Left renal cortex interstitium (tissue), 4 donors: ENCODE data around the gene FBXL2. TPM values are rescaled to one million over a fixed set of nuclear protein-coding genes. Genes with fewer than 3 reads are reported as not detected.

Experiments
- DNase-seq, 4 donors: peaks; one replicate each; pipeline ENCODE4 v3.0.0-alpha.2; 2013; ENCODE audit warnings: low read depth in 4 of 4, low spot score in 2 of 4, missing footprints in 1 of 4
- polyA plus RNA-seq, 4 donors: library from polyadenylated mRNA; unstranded; fragments of 120-200 nt; gene quantifications; one replicate each; pipeline ENCODE4 v1.2.1, GENCODE V29; 2013; ENCODE audit not compliant: insufficient read length in 4 of 4

FBXL2 gene, protein sequence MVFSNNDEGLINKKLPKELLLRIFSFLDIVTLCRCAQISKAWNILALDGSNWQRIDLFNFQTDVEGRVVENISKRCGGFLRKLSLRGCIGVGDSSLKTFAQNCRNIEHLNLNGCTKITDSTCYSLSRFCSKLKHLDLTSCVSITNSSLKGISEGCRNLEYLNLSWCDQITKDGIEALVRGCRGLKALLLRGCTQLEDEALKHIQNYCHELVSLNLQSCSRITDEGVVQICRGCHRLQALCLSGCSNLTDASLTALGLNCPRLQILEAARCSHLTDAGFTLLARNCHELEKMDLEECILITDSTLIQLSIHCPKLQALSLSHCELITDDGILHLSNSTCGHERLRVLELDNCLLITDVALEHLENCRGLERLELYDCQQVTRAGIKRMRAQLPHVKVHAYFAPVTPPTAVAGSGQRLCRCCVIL
- polyA plus RNA-seq, result 10 to 100 TPM; 26.0 to 33.3 (median 28.5) TPM

DNA sequence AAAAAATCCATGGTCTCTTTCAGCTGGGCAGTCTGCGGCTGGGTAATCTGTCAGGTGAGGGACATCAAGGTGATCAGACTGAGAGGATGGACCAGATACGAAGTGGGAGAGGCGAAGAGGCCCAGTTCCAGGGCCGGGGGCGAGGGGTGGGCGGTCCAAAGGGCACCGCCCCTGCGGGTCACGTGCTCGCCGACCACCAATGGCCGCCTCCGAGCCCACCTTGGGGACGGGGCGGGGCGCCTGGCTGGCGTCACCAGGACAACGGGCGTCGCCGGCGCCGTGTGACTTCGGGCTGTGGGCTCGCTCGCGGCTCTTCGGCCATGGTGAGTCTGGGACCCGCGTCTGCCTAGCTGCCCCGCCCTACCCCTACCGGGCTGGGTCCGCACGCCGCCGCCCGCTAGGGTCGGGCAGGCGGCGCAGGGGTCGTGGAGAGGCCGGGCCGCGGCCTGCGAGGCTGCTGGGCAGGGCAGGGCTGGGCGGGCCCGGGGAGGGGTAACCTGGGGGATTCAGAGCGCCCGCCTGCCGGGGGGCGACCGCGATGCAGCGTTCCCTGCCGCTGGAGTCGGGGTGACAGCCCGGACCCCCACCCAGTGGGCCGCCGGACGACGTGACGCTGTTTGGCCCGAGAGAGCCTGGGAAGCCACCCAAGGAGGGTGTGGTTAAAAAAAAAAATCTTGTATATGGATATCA is at the start of gene FBXL2:
FBXL2 (plus strand) TSS at position 250 of the 690 bp plus-strand sequence; CDS start at position 321, 71 bp downstream.
- peak; percentile 19 to 63 (median 58) for DNase-seq

DNA sequence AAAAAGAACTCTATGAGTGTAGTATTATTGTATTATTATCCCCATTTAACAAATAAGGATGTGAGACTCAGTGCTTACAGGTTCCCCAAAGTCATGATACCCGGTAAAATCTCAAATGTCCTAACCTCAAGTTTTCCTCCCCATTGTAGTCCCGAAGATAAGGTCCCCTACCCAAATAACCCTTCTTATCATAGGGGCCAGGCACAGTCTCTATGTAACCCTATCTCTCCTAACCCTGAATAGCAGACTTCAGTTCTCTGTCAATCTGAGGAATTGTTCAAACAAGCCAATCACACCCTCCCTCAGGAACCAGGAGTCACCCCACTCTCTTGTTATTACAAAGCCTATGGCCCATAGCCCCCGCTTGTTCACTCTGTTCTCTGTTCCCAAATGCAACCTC is 48.2 kb upstream of the FBXL2 start:
- DNase-seq, result no peak

GRCh38 chr3:33229947-33230346 is 47.3 kb upstream of the FBXL2 start:
- DNase-seq, result no peak

DNA sequence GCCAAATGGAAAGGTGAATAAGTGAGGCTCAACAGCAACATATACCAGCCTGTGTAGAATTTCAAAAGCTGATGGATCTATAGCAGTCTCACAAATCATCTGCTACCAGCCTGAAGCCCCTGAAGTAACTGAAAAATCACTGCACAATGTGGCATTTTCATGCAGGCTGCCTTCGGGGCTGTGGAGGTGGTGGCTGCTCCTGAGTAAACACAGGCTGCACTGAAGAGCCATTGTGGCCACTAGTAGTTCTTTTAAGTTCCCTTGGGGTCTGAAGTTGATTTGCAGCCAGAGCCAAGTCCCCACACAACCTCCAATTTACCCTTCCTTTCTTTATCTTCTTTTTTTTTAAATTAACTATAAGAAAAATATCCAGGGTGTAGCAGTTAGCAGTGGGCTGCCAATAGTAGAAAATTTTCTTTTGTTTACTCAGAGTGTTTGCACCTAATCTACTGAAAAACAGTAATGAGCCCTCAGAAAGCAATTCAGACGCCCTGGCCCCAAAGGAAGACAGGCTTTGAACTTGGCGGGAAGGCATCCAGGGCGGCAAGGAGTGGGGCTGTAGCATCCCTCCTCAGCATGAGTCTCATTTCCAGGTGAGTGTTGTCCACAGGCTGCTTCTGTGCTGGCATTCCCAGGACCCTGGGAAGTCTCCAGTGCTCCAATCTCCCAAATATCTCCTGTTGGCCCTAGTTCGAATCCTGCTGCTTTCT is 45.3 kb upstream of the FBXL2 start:
- DNase-seq, result no peak

- no peak for DNase-seq
Observed at GRCh38 chr3:33233884-33234283, 43.4 kb upstream of the FBXL2 start.

DNA sequence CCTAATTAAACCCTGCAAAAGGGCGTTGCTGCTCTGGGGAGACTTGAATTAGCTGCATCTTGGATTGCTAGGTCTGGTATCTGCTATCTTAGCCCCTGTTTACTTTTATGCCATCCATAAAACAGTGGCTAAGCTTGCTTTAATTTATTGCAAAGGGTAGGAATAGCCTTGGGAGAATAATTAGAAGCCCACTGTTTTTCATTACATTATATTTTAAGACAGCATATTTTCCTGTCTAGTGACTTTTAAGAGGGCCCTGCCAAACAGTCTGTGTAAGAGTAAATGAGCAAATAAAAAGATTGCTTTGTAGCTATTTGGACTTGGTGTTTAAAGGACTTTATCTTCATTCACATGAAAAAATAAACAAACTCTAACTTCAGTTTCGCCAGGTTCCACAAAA is 41.2 kb upstream of the FBXL2 start:
- no peak for DNase-seq

GRCh38 chr3:33237439-33237838 is 39.8 kb upstream of the FBXL2 start:
- no peak for DNase-seq

- DNase-seq, result no peak
Observed at GRCh38 chr3:33238923-33239322, 38.3 kb upstream of the FBXL2 start.

DNA sequence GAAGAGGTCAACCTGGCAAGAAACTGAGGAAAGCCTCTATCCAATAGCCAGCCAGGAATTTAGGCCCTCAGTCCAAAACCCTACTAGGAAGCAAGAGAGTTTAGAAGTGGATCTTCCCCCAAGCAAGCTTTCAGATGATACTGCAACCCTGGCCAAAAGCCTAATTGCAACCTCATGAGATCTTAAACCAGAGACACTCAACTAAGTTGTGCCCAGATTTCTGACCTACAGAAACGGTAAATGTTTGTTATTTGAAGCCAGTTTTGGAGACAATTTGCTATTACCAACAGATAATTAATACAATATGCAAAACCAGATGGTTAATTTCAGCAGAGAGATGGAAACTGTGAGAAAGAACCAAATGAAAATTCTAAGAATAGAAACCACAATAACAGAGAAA is 37.0 kb upstream of the FBXL2 start:
- DNase-seq, result no peak

DNA sequence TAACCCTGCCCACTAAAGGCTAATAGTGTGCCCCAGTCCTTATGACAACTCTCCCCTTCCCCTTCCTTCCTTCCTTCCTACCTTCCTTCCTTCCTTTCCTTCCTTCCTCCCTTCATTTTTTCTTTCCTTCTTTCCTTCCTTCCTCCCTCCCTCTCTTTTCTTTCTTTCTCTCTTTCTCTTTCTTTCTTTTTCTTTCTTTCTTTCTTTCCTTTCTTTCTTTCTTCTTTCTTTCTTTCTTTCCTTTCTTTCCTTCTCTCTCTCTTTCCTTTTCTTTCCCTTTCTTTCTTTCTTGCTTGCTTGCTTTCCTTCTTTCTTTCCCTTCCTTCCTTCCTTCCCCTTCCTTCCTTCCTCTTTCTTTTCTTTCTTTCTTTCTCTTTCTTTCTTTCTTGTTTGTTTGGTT is 30.5 kb upstream of the FBXL2 start:
- no peak for DNase-seq

GRCh38 chr3:33250712-33251111 is 26.5 kb upstream of the FBXL2 start:
- no peak for DNase-seq

GRCh38 chr3:33256249-33256648 is 21.0 kb upstream of the FBXL2 start:
- no peak for DNase-seq

DNA sequence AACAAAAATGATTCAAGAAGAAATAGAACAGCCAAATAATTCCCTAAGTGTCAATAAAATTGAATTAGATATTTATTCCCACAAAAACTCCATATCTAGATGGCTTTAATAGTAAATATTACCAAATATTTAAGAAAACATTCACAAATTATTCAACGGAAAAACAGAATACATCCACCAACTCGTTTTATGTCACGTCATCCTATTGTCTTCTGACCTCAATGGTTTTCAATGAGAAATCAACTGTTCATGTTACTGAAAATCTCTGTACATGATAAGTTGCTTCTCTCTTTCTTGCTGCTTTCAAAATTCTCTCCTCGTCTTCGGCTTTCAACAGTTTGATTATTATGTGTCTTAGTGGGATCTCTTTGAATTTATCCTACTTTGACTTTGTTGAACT is 17.1 kb upstream of the FBXL2 start:
- no peak for DNase-seq

GRCh38 chr3:33269385-33269784 is 7.9 kb upstream of the FBXL2 start:
- no peak for DNase-seq

DNA sequence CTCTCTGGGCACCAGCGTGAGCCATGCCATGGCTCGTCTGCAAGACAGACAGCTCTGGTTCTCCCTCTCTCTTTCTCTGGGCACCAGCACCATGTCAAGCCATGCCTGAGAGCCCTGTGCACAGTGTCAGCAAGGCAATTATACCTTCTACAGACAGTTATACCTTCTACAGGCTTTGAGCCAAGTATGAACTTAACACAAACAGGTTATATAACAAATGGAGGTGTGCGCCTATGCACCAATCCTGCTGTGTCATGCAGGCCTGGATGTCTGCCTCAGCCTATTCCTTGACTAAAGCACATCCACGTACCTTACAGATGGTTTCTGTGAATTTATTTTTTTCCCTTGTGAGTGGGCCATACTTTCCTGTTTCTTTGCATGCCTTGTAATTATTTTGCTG is 5.9 kb upstream of the FBXL2 start:
- DNase-seq, result no peak

DNA sequence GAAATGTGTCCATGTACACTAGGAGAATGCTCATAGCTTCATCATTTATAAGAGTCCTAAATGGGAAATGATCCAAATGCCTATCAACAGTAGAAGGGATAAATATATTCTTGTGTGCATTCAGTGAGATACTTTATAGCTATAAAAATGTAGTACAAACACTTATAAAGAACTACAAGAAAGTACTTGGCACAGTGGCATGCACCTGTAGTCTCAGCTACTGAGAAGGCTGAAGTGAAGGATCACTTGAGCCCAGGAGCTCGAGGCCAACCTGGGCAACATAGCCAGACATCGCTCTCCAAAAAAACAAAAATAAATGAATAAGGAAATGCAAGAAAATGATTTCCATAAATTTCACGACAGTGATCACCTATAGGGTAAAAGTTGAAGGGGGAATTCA is 3.6 kb upstream of the FBXL2 start:
- no peak for DNase-seq

DNA sequence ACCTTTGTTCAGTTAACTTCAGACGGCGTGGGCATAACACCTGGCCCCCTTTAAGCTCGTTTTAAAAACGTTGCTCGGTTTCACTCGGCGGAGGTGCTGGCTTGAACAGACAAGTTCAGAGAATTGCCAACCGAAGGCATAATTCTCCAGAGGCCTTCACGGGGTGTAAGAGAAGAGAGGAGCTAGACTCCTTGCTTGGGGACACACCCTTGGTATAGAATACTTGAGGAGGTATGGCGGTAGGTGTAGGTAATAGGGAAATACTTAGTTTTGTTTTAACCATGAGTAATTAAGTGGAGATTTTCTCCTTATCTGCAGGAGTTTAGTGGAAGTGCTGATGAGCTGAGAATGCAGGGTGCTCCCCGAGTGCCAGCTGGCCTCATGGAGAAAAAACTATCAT is 921 bp downstream of the FBXL2 start:
- peak in 2 of 4 donors; percentile 9 to 13 for DNase-seq

- no peak for DNase-seq
Observed at GRCh38 chr3:33287672-33288282, 10.5 kb downstream of the FBXL2 start.

DNA sequence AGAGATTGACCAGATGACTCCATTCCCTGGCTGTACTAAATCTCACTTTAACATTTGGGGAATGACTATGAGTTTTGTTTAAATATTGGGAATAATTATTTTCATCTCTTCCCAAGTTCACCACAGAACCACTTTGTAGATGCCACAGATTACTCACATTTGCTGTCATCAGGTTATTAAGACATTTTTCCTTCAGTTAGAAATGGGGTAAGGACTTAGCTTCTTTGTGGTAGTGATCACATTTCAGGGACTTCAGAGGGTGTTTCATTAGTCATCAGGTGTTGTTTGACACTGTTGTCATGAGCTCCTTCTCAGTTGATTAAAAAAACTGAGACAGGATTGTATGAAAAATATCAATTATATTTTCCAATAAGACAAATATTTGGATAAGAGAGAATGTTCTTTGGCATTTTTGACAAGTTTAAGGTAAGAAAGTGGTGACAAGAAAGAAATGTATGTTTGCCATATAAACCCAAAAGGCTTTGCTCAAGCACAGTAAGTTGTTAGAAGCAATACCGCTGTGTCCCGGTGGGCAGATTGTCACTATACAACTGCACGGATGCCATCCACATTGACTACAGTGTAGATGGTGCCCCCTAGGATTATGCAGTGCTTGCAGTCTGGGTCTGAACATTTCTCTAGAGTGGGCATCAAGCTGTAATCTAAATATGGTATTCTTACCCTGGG is 22.3 kb downstream of the FBXL2 start:
- no peak for DNase-seq

DNA sequence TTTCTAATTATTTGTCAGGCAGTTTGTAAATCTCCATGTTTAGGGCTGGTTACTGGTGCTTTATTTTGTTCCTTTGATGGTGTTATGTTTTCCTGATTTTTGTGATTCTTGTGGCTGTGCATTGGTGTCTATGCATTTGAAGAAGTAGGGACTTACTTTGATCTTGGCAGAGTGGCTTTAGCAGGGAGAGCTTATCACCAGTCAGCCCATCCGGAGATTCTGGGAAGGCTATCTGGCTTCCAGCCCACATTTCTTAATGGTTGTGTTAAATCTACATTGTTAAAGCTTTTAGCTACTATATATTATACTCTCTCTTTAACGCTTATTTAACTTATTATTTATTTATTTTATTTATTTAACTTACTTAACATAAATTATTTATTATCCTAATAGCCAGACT is 35.1 kb downstream of the FBXL2 start:
- no peak for DNase-seq
